GM13977 (cell line): ENCODE data around the gene PRKAG2.

Experiments used
- DNase-seq: peaks from one replicate; pipeline ENCODE4 v3.0.0; 2012; ENCODE audit warnings: low spot score
- in situ Hi-C: fragments of 300-500 bp; cut with MboI; formaldehyde crosslinking; loops from one replicate; pipeline ENCODE4 v1.12.0; 2022; ENCODE audit warnings: low sequenced_read_pairs, low pct_unique_long_range_greater_than_20kb, mixed read lengths, inconsistent platforms; ENCODE audit not compliant: unreplicated experiment
- TF ChIP-seq, protein P1 (sequence below): IDR thresholded peaks from 2 replicates; pipeline ENCODE4 v1.5.1; 2012; ENCODE audit warnings: mild to moderate bottlenecking, control low read depth; ENCODE audit not compliant: insufficient read depth; ENCODE audit errors: extremely low read depth, missing control alignments

Gene PRKAG2

GRCh38 chr7:151723321-151723720, 153.6 kb downstream of the PRKAG2 start:
- in situ Hi-C loops: no loop called here
- DNase-seq: no peak
- TF ChIP-seq, protein P1, sequence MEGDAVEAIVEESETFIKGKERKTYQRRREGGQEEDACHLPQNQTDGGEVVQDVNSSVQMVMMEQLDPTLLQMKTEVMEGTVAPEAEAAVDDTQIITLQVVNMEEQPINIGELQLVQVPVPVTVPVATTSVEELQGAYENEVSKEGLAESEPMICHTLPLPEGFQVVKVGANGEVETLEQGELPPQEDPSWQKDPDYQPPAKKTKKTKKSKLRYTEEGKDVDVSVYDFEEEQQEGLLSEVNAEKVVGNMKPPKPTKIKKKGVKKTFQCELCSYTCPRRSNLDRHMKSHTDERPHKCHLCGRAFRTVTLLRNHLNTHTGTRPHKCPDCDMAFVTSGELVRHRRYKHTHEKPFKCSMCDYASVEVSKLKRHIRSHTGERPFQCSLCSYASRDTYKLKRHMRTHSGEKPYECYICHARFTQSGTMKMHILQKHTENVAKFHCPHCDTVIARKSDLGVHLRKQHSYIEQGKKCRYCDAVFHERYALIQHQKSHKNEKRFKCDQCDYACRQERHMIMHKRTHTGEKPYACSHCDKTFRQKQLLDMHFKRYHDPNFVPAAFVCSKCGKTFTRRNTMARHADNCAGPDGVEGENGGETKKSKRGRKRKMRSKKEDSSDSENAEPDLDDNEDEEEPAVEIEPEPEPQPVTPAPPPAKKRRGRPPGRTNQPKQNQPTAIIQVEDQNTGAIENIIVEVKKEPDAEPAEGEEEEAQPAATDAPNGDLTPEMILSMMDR: no peak

- in situ Hi-C loops: no loop called here
- TF ChIP-seq, protein P1: no peak
- no peak for DNase-seq
These were observed 154.4 kb downstream of the PRKAG2 start for GRCh38 chr7:151722533-151722932.

DNA sequence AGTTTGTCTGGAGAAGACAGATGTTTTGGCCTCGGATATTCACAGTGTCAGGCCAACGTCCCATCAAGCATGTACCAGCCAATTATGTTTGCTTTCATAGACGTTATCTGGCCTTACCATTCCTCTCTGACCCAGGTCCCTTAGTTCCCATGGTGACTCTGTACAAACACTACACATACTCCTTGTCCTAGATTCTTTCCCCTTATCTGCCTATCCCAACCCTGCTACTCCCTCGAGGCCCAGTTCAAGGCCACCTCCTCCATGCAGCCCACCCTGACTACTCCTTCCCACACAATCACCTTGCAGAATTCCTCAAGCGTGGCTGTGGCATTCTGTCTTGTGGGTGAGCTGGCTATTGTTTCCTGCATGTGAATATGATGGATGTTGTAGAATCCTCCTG, 155.2 kb downstream of the PRKAG2 start:
- in situ Hi-C loops: no loop called here
- TF ChIP-seq, protein P1: no peak
- no peak for DNase-seq

DNA sequence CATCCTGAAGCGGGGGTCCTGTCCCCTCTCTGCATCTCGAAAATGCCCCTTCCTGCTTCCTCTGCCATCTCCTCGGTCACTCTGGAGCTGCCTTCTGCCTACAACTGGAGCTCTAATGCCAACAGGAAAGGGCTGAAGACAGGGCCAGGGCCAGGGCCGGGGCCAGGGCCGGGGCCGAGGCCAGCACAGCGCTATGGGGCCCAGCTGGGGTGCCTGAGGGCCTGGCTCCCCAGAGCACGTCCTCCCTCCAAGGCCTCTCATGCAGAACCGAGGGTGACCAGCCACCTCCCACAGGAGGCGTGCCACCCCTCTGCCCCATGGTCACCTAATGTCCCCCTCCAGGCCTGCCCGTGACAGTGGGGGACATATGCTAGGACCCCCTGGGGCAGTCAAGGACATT, 155.7 kb downstream of the PRKAG2 start:
- DNase-seq: no peak
- in situ Hi-C loops: no loop called here
- TF ChIP-seq, protein P1: no peak

DNA sequence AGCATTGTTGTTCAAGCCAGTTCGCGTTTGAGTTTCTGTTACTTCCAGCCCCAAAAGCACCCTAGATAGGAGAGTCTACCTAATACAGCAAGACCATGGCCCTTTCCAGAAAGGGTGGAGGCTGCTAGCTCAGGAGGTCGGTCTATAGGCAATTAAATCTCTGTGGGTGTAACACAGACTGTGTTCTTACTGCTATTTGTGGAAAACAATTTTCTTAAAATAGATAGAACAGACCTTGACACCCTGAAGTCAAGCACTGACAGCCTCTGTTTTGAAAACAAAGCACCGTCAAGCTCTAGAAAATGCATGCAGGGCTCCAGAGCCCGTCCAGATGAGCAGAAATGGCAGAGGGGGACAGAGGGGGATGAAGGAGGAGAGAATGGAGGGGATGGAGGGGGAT, 156.6 kb downstream of the PRKAG2 start:
- in situ Hi-C loops: no loop called here
- TF ChIP-seq, protein P1: no peak
- no peak for DNase-seq

DNA sequence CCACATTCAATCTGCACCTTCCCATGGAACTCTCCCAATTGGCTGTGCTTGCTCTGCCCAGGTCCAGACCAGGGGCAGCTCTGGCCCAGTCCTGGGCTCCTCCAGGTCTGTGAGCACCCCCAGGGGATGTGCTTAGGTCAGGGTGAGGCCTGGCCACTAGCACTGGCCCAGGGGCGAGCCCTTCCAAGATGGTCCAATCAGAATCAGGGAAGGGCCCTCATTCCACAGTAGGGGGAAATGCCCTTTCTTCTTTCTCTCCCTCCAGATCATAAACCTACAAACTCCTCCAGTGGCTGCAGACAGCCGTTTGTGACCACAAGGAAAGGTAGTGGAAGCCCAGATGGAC, 157.0 kb downstream of the PRKAG2 start:
- no peak for DNase-seq
- in situ Hi-C loops: no loop called here
- TF ChIP-seq, protein P1: no peak

DNA sequence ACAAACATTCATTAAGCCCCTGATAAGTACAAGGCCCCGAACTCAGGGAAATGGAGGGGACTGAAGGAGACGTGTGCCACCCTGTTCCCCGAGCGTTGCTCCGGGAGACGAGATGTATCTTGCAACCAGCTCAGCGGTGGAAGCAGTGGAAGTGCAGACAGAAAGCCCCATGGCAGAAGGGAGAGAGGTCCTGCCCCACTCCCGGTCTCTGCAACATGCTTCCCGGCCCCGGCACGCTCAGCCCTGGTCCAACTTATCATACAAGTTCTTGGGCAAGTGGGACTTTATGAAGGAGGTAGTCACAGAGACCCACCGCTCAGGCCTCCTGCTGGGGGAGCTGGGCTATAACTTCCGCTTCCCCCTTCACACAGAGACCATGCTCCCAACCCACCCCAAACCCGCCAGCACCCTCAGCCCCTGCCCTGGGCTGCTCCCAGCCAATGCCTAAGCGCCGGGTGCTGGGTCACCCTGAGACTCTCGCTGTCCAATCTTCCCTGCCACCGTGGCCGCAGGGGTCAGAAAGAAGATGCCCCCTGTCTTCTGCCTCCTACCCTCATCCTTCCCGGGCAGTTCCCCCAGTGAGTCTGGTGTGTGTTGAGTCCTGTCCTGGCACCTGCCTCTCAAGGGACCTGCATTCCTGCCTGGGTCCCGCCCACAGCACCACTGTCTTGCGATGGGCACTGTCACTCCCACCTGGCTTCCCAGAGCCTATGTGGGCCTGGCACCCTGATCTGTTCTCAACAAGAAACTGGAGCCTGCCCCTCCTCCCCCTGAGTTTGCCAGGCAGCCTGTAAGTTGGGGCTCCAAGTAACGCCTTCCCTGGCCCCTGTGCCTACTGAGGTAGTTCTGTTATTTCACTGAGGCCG, 157.7 kb downstream of the PRKAG2 start:
- no peak for DNase-seq
- in situ Hi-C loops: no loop called here
- TF ChIP-seq, protein P1: no peak
